Neural cell (in vitro differentiated cells): ENCODE data around the gene COMMD2. TPM values are rescaled to one million over a fixed set of nuclear protein-coding genes. Genes with fewer than 3 reads are reported as not detected.

Source experiments
- H2AFZ ChIP-seq: fragments of 200-600, 300-800 bp; sonication (generic), shearing (Covaris generic); 2 replicates; pipeline ENCODE4 v1.6.0; 2014; ENCODE audit warnings: low read depth, mild to moderate bottlenecking, antibody characterized with exemption, low read length, moderate library complexity
- H3F3A ChIP-seq: fragments of 200-600 bp; shearing (Covaris generic); 2 replicates; pipeline ENCODE4 v1.6.1; 2016; ENCODE audit warnings: mild to moderate bottlenecking, moderate library complexity, mixed read lengths, antibody characterized with exemption, low read length; ENCODE audit not compliant: insufficient read depth, poor library complexity, severe bottlenecking
- H3K27ac ChIP-seq: fragments of 200-600, 300-800 bp; sonication (generic), shearing (Covaris generic); 2 replicates; pipeline ENCODE4 v1.5.1; 2014; ENCODE audit warnings: mild to moderate bottlenecking, low read length, moderate library complexity
- H3K27me3 ChIP-seq: fragments of 300-800, 200-600 bp; sonication (generic), shearing (Covaris generic); 2 replicates; pipeline ENCODE4 v1.6.0; 2014; ENCODE audit warnings: mild to moderate bottlenecking, low read depth, low read length, moderate library complexity; ENCODE audit not compliant: insufficient read depth
- H3K36me3 ChIP-seq: fragments of 300-800, 200-600 bp; sonication (generic), shearing (Covaris generic); 2 replicates; pipeline ENCODE4 v1.5.1; 2014; ENCODE audit warnings: mild to moderate bottlenecking, antibody characterized with exemption, low read length, moderate library complexity; ENCODE audit not compliant: insufficient read depth
- H3K4me2 ChIP-seq: fragments of 300-800, 200-600 bp; sonication (generic), shearing (Covaris generic); 2 replicates; pipeline ENCODE4 v1.6.0; 2014; ENCODE audit warnings: mild to moderate bottlenecking, low read length
- H3K4me3 ChIP-seq: fragments of 300-800, 200-600 bp; sonication (generic), shearing (Covaris generic); 2 replicates; pipeline ENCODE4 v1.5.1; 2014; ENCODE audit warnings: mild to moderate bottlenecking, low read length, moderate library complexity
- H3K79me2 ChIP-seq: fragments of 200-600 bp; shearing (Covaris generic); replicated peaks from 2 replicates; pipeline ENCODE4 v1.6.0; 2014; ENCODE audit warnings: mild to moderate bottlenecking, low read length, moderate library complexity; ENCODE audit not compliant: insufficient read depth
- H3K9ac ChIP-seq: fragments of 300-800, 200-600 bp; sonication (generic), shearing (Covaris generic); 2 replicates; pipeline ENCODE4 v1.6.1; 2016; ENCODE audit warnings: mild to moderate bottlenecking, low read length, mixed read lengths
- H3K9me2 ChIP-seq: fragments of 200-600 bp; shearing (Covaris generic); 2 replicates; pipeline ENCODE4 v1.6.1; 2016; ENCODE audit warnings: mild to moderate bottlenecking, low read length, mixed read lengths; ENCODE audit not compliant: insufficient read depth
- H3K9me3 ChIP-seq: fragments of 200-600, 300-800 bp; sonication (generic), shearing (Covaris generic); 2 replicates; pipeline ENCODE4 v1.6.1; 2016; ENCODE audit warnings: mild to moderate bottlenecking, mixed run types, low read length, moderate library complexity, mixed read lengths
- H4K20me1 ChIP-seq: fragments of 200-600 bp; shearing (Covaris generic); 2 replicates; pipeline ENCODE4 v1.6.1; 2016; ENCODE audit warnings: mild to moderate bottlenecking, mixed run types; ENCODE audit not compliant: insufficient read depth
- CTCF ChIP-seq: fragments of 450-650 bp; IDR thresholded peaks from 2 replicates; pipeline ENCODE4 v1.5.1; 2014; ENCODE audit warnings: antibody characterized with exemption, mild to moderate bottlenecking, moderate library complexity; ENCODE audit not compliant: poor library complexity, severe bottlenecking
- EP300 ChIP-seq: fragments of 450-650 bp; conservative IDR thresholded peaks from 2 replicates; pipeline ENCODE4 v1.6.1; 2014; ENCODE audit warnings: antibody characterized with exemption, mild to moderate bottlenecking, moderate library complexity; ENCODE audit not compliant: poor library complexity, severe bottlenecking
- EZH2 ChIP-seq: fragments of 200-600, 300-800 bp; shearing (Covaris generic), sonication (generic); IDR thresholded peaks from 2 replicates; pipeline ENCODE4 v1.6.1; 2014; ENCODE audit warnings: antibody characterized with exemption, low read length, borderline replicate concordance, mild to moderate bottlenecking; ENCODE audit not compliant: insufficient read depth, poor library complexity, severe bottlenecking
- MXI1 ChIP-seq: fragments of 450-650 bp; conservative IDR thresholded peaks from 2 replicates; pipeline ENCODE4 v1.6.1; 2014; ENCODE audit warnings: antibody characterized with exemption, mild to moderate bottlenecking; ENCODE audit not compliant: poor library complexity, severe bottlenecking
- POLR2AphosphoS5 ChIP-seq: IDR thresholded peaks from 2 replicates; pipeline ENCODE4 v1.6.1; 2012
- RAD21 ChIP-seq: fragments of 450-650 bp; conservative IDR thresholded peaks from 2 replicates; pipeline ENCODE4 v1.6.1; 2014; ENCODE audit warnings: antibody characterized with exemption, mild to moderate bottlenecking, moderate library complexity
- REST ChIP-seq: IDR thresholded peaks from 2 replicates; pipeline ENCODE4 v1.6.1; 2012; ENCODE audit warnings: borderline replicate concordance
- SMC3 ChIP-seq: fragments of 450-650 bp; conservative IDR thresholded peaks from 2 replicates; pipeline ENCODE4 v1.6.1; 2014; ENCODE audit warnings: antibody characterized with exemption, mild to moderate bottlenecking, moderate library complexity; ENCODE audit not compliant: poor library complexity
- TAF1 ChIP-seq: IDR thresholded peaks from 2 replicates; pipeline ENCODE4 v1.6.1; 2012; ENCODE audit warnings: low read depth
- polyA plus RNA-seq: library from polyadenylated mRNA; depleted of rRNA; stranded (reverse); fragments of >200 nt; gene quantifications from 2 replicates; pipeline ENCODE4 v1.2.3, GENCODE V29; 2014

The COMMD2 gene
- polyA plus RNA-seq, 1 donor from 2014 or later = 126 TPM

- no peaks in the 10 kb centered on the region for H3K79me2 ChIP-seq
- H3K4me2 ChIP-seq = no peak overlapping the region
- H3K27me3 ChIP-seq = no peaks in the 10 kb centered on the region
- H4K20me1 ChIP-seq = no peaks in the 10 kb centered on the region
- H3K4me3 ChIP-seq = no peak overlapping the region
- H2AFZ ChIP-seq = no peak overlapping the region
- H3F3A ChIP-seq = no peaks in the 10 kb centered on the region
- no peak overlapping the region for H3K9ac ChIP-seq
- no peaks in the 10 kb centered on the region for H3K9me3 ChIP-seq
- no peaks in the 10 kb centered on the region for H3K36me3 ChIP-seq
- TF ChIP-seq EZH2 (no peak), MXI1 (no peak), CTCF (no peak), REST (no peak)
- H3K27ac ChIP-seq = no peak overlapping the region
- H3K9me2 ChIP-seq = no peaks in the 10 kb centered on the region
These were observed 16.4 kb upstream of the COMMD2 start for GRCh38 chr3:149768704-149769103.

- TF ChIP-seq POLR2AphosphoS5 (no peak), SMC3 (no peak), CTCF (no peak), EZH2 (no peak), EP300 (no peak), RAD21 (no peak), TAF1 (no peak), MXI1 (no peak), REST (no peak)
- no peak overlapping the region for H3K4me2 ChIP-seq
- H3K9me2 ChIP-seq = no peaks in the 10 kb centered on the region
- no peaks in the 10 kb centered on the region for H4K20me1 ChIP-seq
- no peaks in the 10 kb centered on the region for H3F3A ChIP-seq
- no peak overlapping the region for H3K9ac ChIP-seq
- no peaks in the 10 kb centered on the region for H3K36me3 ChIP-seq
- no peak overlapping the region for H2AFZ ChIP-seq
- H3K27ac ChIP-seq = no peak overlapping the region
- H3K9me3 ChIP-seq = no peaks in the 10 kb centered on the region
- no peaks in the 10 kb centered on the region for H3K79me2 ChIP-seq
- no peaks in the 10 kb centered on the region for H3K27me3 ChIP-seq
- H3K4me3 ChIP-seq = no peak overlapping the region
These were observed 15.4 kb upstream of the COMMD2 start for GRCh38 chr3:149767720-149768119.
